GM18519 (cell line): ENCODE data around the gene DDRGK1.

Experiments
- ATAC-seq: cut with Tn5 transposase; IDR thresholded peaks from one replicate; pipeline ENCODE4 v1.9.1; 2021; ENCODE audit warnings: mild to moderate bottlenecking, moderate library complexity; ENCODE audit not compliant: unreplicated experiment, low FRiP score

DDRGK1 gene

DNA sequence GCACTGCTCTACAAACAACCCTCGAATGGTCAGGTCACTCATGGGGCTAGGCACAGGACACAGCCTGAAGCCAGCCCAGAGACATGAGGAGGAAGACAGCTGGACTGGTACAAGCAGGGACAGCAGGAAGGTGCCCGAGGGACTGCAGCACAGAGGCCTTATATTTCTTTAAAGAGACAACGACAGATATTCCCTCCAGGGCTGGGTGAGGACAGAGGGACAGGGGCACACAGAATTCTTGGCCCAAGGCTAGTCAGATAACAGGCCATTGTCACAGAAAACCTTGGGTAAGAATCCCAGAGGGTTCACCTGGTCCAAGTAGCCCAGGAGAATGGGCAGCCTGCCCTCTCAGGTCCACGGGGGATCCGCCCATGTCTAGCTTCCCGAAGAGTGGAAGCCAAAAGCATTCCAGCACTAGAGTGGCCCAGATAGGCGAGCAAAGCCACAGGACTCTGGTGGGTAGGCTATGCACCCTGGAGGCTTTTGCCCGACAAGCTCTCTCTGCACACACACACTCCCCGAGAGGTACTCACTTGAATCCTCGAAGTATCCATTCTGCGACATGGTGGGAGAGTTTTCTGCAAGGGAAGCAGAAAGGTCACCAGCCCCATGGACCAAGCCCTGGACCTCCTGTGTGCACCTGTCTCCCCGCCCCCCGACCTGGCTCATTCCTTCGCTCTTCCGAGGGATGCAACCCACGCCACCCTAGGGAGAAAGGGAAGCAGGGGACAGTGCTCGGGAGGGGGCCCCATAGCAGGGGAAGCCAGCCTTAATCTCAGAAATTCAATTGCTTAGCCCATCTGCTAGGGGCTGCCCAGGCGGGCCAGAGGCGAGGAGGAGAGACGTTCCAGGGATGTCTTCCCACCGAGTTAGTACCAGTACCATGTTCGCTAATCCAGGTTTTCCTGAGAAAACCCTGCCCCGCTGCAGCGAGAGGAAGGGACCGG lies 32.8 kb upstream of the DDRGK1 start:
- no peak for ATAC-seq

GRCh38 chr20:3235666-3236324 lies 31.3 kb upstream of the DDRGK1 start:
- ATAC-seq = no peak

GRCh38 chr20:3233991-3234498 lies 29.6 kb upstream of the DDRGK1 start:
- ATAC-seq = no peak

- ATAC-seq = no peak
Measured at GRCh38 chr20:3233131-3233990, 28.9 kb upstream of the DDRGK1 start.

GRCh38 chr20:3231889-3232588 lies 27.6 kb upstream of the DDRGK1 start:
- ATAC-seq = no peak

- no peak for ATAC-seq
Measured at GRCh38 chr20:3231116-3231515, 26.6 kb upstream of the DDRGK1 start.

- no peak for ATAC-seq
Measured at GRCh38 chr20:3229798-3230197, 25.3 kb upstream of the DDRGK1 start.

DNA sequence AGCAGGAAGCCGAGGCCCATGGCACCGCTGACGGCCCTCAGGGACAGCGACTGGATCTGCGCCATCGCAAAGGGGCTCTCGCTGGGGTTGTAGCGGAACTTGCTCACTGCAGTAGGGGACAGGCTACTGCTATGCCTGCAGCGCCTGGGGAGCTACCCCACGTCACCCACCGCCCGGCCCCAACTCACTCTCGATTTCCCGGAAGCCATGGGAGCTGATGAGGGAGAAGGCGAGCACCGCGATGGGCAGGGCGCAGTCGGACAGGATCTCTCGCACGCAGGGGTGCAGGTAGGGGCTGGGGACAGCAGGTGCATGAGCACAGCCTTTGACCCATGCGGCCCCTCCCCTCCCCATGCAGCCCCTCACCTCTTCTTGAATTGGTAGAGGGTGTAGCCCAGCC lies 24.7 kb upstream of the DDRGK1 start:
- no peak for ATAC-seq

DNA sequence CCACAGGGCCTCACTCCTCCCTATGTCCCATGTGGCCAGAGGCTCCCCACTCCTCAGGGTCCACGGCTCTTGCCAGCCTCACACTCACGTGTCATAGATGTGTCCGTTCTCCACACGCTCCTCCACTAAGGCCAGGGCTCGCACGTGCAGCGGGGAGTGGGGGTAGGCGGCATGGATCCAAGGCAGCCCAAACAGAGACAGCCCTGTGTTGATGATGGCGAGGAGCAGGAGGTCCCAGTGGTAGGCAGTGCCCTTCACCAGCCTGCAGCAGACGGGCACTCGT lies 24.2 kb upstream of the DDRGK1 start:
- ATAC-seq = no peak

DNA sequence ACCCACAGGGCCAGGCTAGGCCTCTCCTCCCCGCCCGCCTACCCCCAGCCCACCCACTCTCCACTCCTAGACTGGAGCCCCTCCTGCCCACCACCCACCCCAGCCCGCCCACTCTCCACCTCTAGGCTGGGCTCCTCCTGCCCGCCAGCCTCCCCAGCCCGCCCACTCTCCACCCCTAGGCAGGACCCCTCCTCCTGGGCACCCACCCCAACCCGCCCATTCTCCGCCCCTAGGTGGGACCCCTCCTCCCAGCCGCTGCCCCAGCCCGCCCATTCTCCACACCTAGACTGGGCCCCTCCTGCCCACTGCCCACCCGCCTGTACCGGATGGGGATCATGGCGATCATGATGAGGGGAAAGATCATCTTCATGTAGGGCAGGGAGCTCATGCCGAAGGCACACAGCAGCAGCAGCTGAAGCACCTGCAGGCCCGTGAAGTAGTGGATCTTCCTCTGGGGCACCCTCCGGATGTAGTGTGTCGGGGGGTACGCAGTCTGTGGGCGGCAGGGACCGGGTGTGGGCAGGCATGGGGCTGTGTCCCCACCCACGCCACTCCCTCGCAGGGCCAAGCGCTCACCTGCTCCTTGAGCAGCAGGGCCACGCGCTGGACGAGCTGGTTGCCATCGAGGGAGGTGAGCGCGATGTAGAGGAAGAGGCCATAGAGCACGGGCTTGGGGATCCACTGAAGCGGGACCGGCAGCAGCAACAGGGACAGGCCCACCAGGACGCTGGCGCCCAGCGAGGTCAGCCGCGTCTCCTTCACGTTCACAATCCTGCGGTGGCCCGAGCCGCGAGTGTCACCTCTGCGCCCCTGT lies 23.7 kb upstream of the DDRGK1 start:
- ATAC-seq = no peak

GRCh38 chr20:3227506-3227905 lies 23.0 kb upstream of the DDRGK1 start:
- ATAC-seq = no peak

- ATAC-seq = no peak
Measured at GRCh38 chr20:3226864-3227263, 22.4 kb upstream of the DDRGK1 start.

DNA sequence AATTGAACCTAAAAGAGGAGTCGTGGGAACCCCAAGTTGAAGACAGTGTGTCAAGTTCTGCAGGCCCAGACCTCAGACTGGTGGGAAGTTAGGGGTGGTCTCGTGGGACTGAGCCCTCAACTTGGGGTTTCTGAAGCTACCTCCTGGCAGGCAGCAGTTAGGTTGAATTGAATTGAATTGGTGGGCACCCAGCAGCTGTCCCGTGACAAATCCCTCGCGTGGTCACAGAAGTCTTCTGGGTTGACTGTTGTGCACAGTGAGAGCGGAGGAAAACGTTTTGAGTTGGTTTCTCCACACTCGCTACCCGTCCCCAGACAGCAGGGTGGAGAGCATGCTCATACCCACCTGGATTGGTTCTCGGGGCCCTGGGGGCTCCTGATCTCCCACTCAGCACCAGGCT lies 21.6 kb upstream of the DDRGK1 start:
- ATAC-seq = no peak

GRCh38 chr20:3224681-3225421 lies 20.4 kb upstream of the DDRGK1 start:
- no peak for ATAC-seq

GRCh38 chr20:3223994-3224680 lies 19.7 kb upstream of the DDRGK1 start:
- ATAC-seq = no peak

- ATAC-seq = no peak
Measured at GRCh38 chr20:3223651-3223993, 19.1 kb upstream of the DDRGK1 start.

- ATAC-seq = no peak
Measured at GRCh38 chr20:3222635-3223600, 18.4 kb upstream of the DDRGK1 start.
